ENCODE measurements around the gene FBXL4.
A peak's percentile ranks its signal among the peaks of the same experiment; 100 is the strongest.

The FBXL4 gene

GRCh38 chr6:98830146-98830545, 117.6 kb downstream of the FBXL4 start:
- peaks cover 58% of the 10 kb centered on the region for H3K4me1 Mint-ChIP-seq
- no peak for TF ChIP-seq CTCF (IDR thresholded peaks at IDR 0.05; ENCODE audit: unreplicated experiment in 3 of 3)
- no peaks in the 10 kb centered on the region for H3K9me3 Mint-ChIP-seq
- H3K4me3 Mint-ChIP-seq: no peak overlapping the region
- no peaks in the 10 kb centered on the region for H3K36me3 Mint-ChIP-seq (ENCODE audit: low read depth)
- H3K27me3 Mint-ChIP-seq (ENCODE audit: low read depth): peaks cover 96% of the 10 kb centered on the region
- no peak overlapping the region for H3K27ac Mint-ChIP-seq

GRCh38 chr6:98828941-98829411, 118.8 kb downstream of the FBXL4 start:
- no peak overlapping the region for H3K4me3 Mint-ChIP-seq
- no peaks in the 10 kb centered on the region for H3K9me3 Mint-ChIP-seq
- no peak for TF ChIP-seq CTCF (IDR thresholded peaks at IDR 0.05; ENCODE audit: unreplicated experiment in 3 of 3)
- H3K27me3 Mint-ChIP-seq (ENCODE audit: low read depth): peaks cover 100% of the 10 kb centered on the region
- no peak overlapping the region for H3K27ac Mint-ChIP-seq
- H3K4me1 Mint-ChIP-seq: peaks cover 65% of the 10 kb centered on the region
- H3K36me3 Mint-ChIP-seq (ENCODE audit: low read depth): no peaks in the 10 kb centered on the region

- Mint-ChIP-seq H3K9me3 (no peaks in the 10 kb centered on the region), H3K27me3 (ENCODE audit: low read depth) (peaks cover 100% of the 10 kb centered on the region)
- no peak for TF ChIP-seq CTCF (IDR thresholded peaks at IDR 0.05; ENCODE audit: unreplicated experiment in 3 of 3)
Measured at GRCh38 chr6:98828211-98828788, 119.4 kb downstream of the FBXL4 start.

GRCh38 chr6:98827295-98828159, 120.2 kb downstream of the FBXL4 start:
- H3K4me3 Mint-ChIP-seq: peak overlapping the region; percentile 37 to 63 (median 60)
- peaks cover 100% of the 10 kb centered on the region for H3K27me3 Mint-ChIP-seq (ENCODE audit: low read depth)
- H3K4me1 Mint-ChIP-seq: peaks cover 58% of the 10 kb centered on the region
- H3K36me3 Mint-ChIP-seq (ENCODE audit: low read depth): no peaks in the 10 kb centered on the region
- TF ChIP-seq CTCF (IDR thresholded peaks at IDR 0.05; ENCODE audit: unreplicated experiment in 3 of 3): no peak
- H3K9me3 Mint-ChIP-seq: no peaks in the 10 kb centered on the region
- H3K27ac Mint-ChIP-seq: no peak overlapping the region

More at GRCh38 chr6:98828211-98828788, 119.4 kb downstream of the FBXL4 start:
- Mint-ChIP-seq H3K36me3 (ENCODE audit: low read depth) (no peaks in the 10 kb centered on the region), H3K27ac (no peak overlapping the region), H3K4me3 (peak overlapping the region in 2 of 3 experiments; percentile 45 to 59), H3K4me1 (peaks cover 65% of the 10 kb centered on the region)

- Mint-ChIP-seq H3K36me3 (ENCODE audit: low read depth) (no peaks in the 10 kb centered on the region), H3K27ac (no peak overlapping the region), H3K4me3 (peak overlapping the region in 1 of 3 experiments; percentile 65), H3K27me3 (ENCODE audit: low read depth) (peaks cover 98% of the 10 kb centered on the region), H3K9me3 (no peaks in the 10 kb centered on the region), H3K4me1 (peaks cover 49% of the 10 kb centered on the region)
- no peak for TF ChIP-seq CTCF (IDR thresholded peaks at IDR 0.05; ENCODE audit: unreplicated experiment in 3 of 3)
Measured at GRCh38 chr6:98825600-98826230, 122.0 kb downstream of the FBXL4 start.
